Left lung (tissue), 14 donors: ENCODE data around the gene HCK. TPM values are rescaled to one million over a fixed set of nuclear protein-coding genes. Genes with fewer than 3 reads are reported as not detected.

Source experiments
- ATAC-seq: fragments of 200-7000 bp; cut with Tn5 transposase; one replicate; pipeline ENCODE4 v1.9.1; 2020; ENCODE audit warnings: moderate library complexity
- DNase-seq, 4 donors: peaks; one replicate each; pipeline ENCODE4 v3.0.0-alpha.2; 2013 to 2020
- H3K27ac ChIP-seq, 2 donors: fragments of 200-600 bp; sonication (generic) in 1 of 2; one replicate each; pipeline versions ENCODE4 v1.5.0 to v1.8.0; 2020 to 2021
- H3K27me3 ChIP-seq, 2 donors: fragments of 200-600 bp; sonication (generic) in 1 of 2; one replicate each; pipeline versions ENCODE4 v1.5.0 to v1.8.0; 2020 to 2021
- H3K36me3 ChIP-seq, 2 donors: fragments of 200-600 bp; sonication (generic) in 1 of 2; one replicate each; pipeline versions ENCODE4 v1.5.0 to v1.8.0; 2020 to 2021
- H3K4me1 ChIP-seq, 2 donors: fragments of 200-600 bp; one replicate each; pipeline ENCODE4 v1.8.0; 2021
- H3K4me3 ChIP-seq, 2 donors: fragments of 200-600 bp; sonication (generic) in 1 of 2; one replicate each; pipeline versions ENCODE4 v1.5.0 to v1.8.0; 2020 to 2021; ENCODE audit warnings: mild to moderate bottlenecking in 1 of 2
- H3K9me3 ChIP-seq, 2 donors: fragments of 200-600 bp; sonication (generic) in 1 of 2; one replicate each; pipeline versions ENCODE4 v1.5.0 to v1.8.0; 2020 to 2021
- intact Hi-C, 2 donors: fragments of 100-400 bp; cut with DNase I; formaldehyde crosslinking; loops; one replicate each; pipeline versions ENCODE4 v1.11.2 to v1.14.2; 2022
- long read RNA-seq, 12 donors: library from polyadenylated mRNA in 2 of 12; unstranded in 2 of 12; transcript quantifications; one replicate each; pipeline ENCODE4 v2.0.0 and lab custom pipeline, GENCODE V29; 2019 to 2026
- polyA plus RNA-seq, 6 donors: library from polyadenylated mRNA; unstranded; fragments of 120-200 nt; gene quantifications; one replicate each; pipeline ENCODE4 v1.2.1, GENCODE V29; 2013; ENCODE audit not compliant: insufficient read length in 6 of 6
- total RNA-seq, 2 donors: library from RNA; stranded (reverse); fragmentation: NEBNext Ultra II Directional; extraction: Animal tissue kit (Norgen Biotek cat#: 25700); gene quantifications; one replicate each; pipeline ENCODE4 v1.2.1, GENCODE V29; 2021
- TF ChIP-seq, protein P1 (sequence below), 2 donors: fragments of 200-600 bp; sonication (generic) in 1 of 2; IDR thresholded peaks; one replicate each; pipeline versions ENCODE4 v1.5.0 to v1.8.0; 2021; ENCODE audit warnings: antibody characterized with exemption in 2 of 2
- donor health status: DM: no; HTN: yes; CAD: no.
- donor health status: DM: no; HTN: no; CAD: no.

HCK gene
- total RNA-seq (100 to 1,000 TPM in 1 of 2 donors, 10 to 100 TPM in 1; 30.8 to 110 TPM), polyA plus RNA-seq (1 to 10 TPM; 3.0 to 5.4 (median 4.4) TPM)
- long read RNA-seq, donor 1, partial matches to known transcripts = 0 of 1 reads
- long read RNA-seq, donor 1, other reads (novel, unspliced or antisense) = 0 of 1 reads
- long read RNA-seq, donor 2 = 0 reads
- long read RNA-seq, donor 3, partial matches to known transcripts = 0 of 2 reads
- long read RNA-seq, donor 3, other reads (novel, unspliced or antisense) = 0 of 2 reads
- long read RNA-seq, donor 4, transcript HCK-207 (13 exons, 2,101 nt) = major isoform, 18 of 31 reads
- long read RNA-seq, donor 4, partial matches to known transcripts = 5 of 31 reads
- long read RNA-seq, donor 4, other reads (novel, unspliced or antisense) = 5 of 31 reads
- long read RNA-seq, donor 5, partial matches to known transcripts = 0 of 1 reads
- long read RNA-seq, donor 5, other reads (novel, unspliced or antisense) = 0 of 1 reads
- long read RNA-seq, donor 6, partial matches to known transcripts = 0 of 1 reads
- long read RNA-seq, donor 6, other reads (novel, unspliced or antisense) = 0 of 1 reads
- long read RNA-seq, donor 7, partial matches to known transcripts = 0 of 1 reads
- long read RNA-seq, donor 7, other reads (novel, unspliced or antisense) = 0 of 1 reads
- long read RNA-seq, donor 8 = 0 reads
- long read RNA-seq, donor 9 = 0 reads
- long read RNA-seq, donor 10, transcript HCK-203 (13 exons, 1,806 nt) = minor isoform, 11 of 90 reads
- long read RNA-seq, donor 10, transcript HCK-207 (13 exons, 2,101 nt) = major isoform, 55 of 90 reads
- long read RNA-seq, donor 10, partial matches to known transcripts = 10 of 90 reads
- long read RNA-seq, donor 10, other reads (novel, unspliced or antisense) = 10 of 90 reads
- long read RNA-seq, donor 11 = 0 reads
- long read RNA-seq, donor 12, partial matches to known transcripts = 0 of 1 reads
- long read RNA-seq, donor 12, other reads (novel, unspliced or antisense) = 0 of 1 reads

- peaks cover 0 to 55% of the 10 kb centered on the region in 2 donors for H3K4me1 ChIP-seq
- intact Hi-C loops = no loop called here
- H3K27ac ChIP-seq = peak within 1 kb of the TSS; percentile 70 to 97
- ATAC-seq = peak; percentile 84
- TF ChIP-seq, protein P1, sequence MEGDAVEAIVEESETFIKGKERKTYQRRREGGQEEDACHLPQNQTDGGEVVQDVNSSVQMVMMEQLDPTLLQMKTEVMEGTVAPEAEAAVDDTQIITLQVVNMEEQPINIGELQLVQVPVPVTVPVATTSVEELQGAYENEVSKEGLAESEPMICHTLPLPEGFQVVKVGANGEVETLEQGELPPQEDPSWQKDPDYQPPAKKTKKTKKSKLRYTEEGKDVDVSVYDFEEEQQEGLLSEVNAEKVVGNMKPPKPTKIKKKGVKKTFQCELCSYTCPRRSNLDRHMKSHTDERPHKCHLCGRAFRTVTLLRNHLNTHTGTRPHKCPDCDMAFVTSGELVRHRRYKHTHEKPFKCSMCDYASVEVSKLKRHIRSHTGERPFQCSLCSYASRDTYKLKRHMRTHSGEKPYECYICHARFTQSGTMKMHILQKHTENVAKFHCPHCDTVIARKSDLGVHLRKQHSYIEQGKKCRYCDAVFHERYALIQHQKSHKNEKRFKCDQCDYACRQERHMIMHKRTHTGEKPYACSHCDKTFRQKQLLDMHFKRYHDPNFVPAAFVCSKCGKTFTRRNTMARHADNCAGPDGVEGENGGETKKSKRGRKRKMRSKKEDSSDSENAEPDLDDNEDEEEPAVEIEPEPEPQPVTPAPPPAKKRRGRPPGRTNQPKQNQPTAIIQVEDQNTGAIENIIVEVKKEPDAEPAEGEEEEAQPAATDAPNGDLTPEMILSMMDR (IDR thresholded peaks at IDR 0.05) = no peak
- H3K36me3 ChIP-seq = peaks cover 0 to 7% of the 10 kb centered on the region in 2 donors
- peaks cover 30 to 56% of the 10 kb centered on the region in 2 donors for H3K27me3 ChIP-seq
- H3K4me3 ChIP-seq = peak within 1 kb of the TSS; percentile 28 to 58
- peak in 2 of 4 donors; percentile 72 to 93 for DNase-seq
- H3K9me3 ChIP-seq = no peaks in the 10 kb centered on the region
These were observed at the start of gene HCK for GRCh38 chr20:32052090-32052777. HCK (plus strand) TSS chr20:32052242.

GRCh38 chr20:32003325-32003724 lies 48.7 kb upstream of the HCK start:
- Histone ChIP-seq H3K27me3 (peaks cover 0 to 3% of the 10 kb centered on the region in 2 donors), H3K4me3 (no peak overlapping the region), H3K9me3 (no peaks in the 10 kb centered on the region), H3K4me1 (peaks cover 0 to 7% of the 10 kb centered on the region in 2 donors), H3K36me3 (no peaks in the 10 kb centered on the region), H3K27ac (no peak overlapping the region)
- ATAC-seq = no peak
- TF ChIP-seq, protein P1 (IDR thresholded peaks at IDR 0.05) = no peak
- no peak for DNase-seq
- intact Hi-C loops = no loop called here

DNA sequence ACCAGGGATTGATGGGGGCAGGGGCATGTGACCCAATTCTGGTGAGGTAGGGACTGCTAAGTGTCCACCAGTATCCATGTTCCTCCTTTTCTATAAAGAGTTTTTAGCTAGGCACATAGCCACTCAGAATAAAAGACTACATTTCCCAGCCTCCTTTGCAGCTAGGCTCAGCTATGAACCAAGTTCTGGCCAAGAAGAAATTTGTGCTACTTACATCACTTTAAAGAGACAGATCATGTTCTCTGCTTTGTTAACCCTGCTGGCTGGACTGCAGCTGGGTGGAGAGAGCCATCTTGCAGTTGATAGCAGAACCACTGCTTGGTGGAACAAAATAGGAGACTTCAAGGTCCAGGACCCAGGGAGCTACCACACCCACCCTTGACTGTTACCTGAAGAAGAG lies 47.1 kb upstream of the HCK start:
- no peaks in the 10 kb centered on the region for H3K9me3 ChIP-seq
- no peak overlapping the region for H3K4me3 ChIP-seq
- H3K27ac ChIP-seq = no peak overlapping the region
- intact Hi-C loops = no loop called here
- DNase-seq (no peak), ATAC-seq (no peak)
- no peaks in the 10 kb centered on the region for H3K36me3 ChIP-seq
- TF ChIP-seq, protein P1 (IDR thresholded peaks at IDR 0.05) = no peak
- peaks cover 0 to 10% of the 10 kb centered on the region in 2 donors for H3K27me3 ChIP-seq
- peaks cover 0 to 12% of the 10 kb centered on the region in 2 donors for H3K4me1 ChIP-seq

DNA sequence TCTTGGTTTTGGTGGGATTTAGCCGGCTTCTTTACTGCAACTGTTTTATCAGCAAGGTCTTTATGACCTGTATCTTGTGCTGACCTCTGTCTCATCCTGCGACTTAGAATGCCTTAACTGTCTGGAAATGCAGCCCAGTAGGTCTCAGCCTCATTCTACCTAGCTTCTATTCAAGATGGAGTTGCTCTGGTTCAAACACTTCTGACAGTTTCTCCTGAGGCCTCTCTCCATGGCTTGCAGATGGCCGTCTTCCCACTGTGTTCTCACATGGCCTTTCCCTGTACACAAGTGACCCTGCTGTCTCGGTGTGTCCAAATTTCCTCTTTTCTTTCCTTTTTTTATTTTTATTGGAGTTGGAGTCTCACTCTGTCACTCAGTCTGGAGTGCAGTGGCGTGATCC lies 46.0 kb upstream of the HCK start:
- TF ChIP-seq, protein P1 (IDR thresholded peaks at IDR 0.05) = no peak
- intact Hi-C loops = no loop called here
- H3K4me3 ChIP-seq = no peak overlapping the region
- peaks cover 0 to 12% of the 10 kb centered on the region in 2 donors for H3K4me1 ChIP-seq
- H3K27ac ChIP-seq = peak overlapping the region in 1 of 2 donors; percentile 39
- H3K27me3 ChIP-seq = peaks cover 0 to 12% of the 10 kb centered on the region in 2 donors
- H3K36me3 ChIP-seq = no peaks in the 10 kb centered on the region
- no peak for ATAC-seq
- no peaks in the 10 kb centered on the region for H3K9me3 ChIP-seq
- no peak for DNase-seq
